Activated CD4-positive, alpha-beta T cell treated with anti-CD3 and anti-CD28 coated beads for 4 hours (primary cell): Measurements from ENCODE around the gene IARS2.
A peak's percentile ranks its signal among the peaks of the same experiment; 100 is the strongest.
"Not testable (repeated sequence)": the region's sequence is repeated elsewhere in the genome, so short reads cannot be mapped to it uniquely, and the experiment has no call there.

Source experiments
- DNase-seq, 2 donors: peaks; one replicate each; pipeline ENCODE4 v3.0.0-alpha.2; 2020

The IARS2 gene

GRCh38 chr1:220094016-220094911 is at the start of gene IARS2:
Gene IARS2 (plus strand): TSS chr1:220094132. CDS start chr1:220094217, 85 bp downstream.
- DNase-seq: peak; percentile 90 to 93

DNA sequence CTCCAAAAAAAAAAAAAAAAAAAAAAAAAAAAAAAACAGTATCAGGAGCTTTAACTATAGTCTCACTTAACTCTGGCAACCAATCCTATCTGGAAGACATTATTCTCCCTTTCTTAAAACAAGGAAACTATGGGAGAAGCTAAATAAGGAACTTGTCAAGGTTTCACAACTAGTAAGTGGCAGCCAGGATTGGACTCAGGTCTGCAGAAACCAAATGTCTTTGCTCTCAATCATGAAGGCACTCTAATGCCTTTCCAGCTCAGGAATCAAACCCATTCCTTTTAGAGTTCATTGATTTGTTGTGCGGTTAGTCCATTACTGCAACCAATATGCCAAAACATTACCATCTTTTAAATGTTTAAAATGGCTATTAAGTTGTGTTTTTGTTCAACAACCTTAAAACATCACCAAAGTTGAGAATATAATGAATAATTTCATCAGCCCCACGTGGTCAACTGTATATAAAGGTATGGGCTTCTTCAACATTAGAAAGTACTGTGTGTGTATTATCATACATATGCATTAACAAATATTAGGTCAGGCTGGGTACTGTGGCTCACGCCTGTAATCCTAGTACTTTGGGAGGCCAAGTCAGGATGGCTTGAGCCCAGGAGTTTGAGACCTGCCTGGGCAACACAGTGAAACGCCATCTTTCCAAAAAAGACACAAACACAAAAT is 49.1 kb upstream of the IARS2 start:
- no peak for DNase-seq

DNA sequence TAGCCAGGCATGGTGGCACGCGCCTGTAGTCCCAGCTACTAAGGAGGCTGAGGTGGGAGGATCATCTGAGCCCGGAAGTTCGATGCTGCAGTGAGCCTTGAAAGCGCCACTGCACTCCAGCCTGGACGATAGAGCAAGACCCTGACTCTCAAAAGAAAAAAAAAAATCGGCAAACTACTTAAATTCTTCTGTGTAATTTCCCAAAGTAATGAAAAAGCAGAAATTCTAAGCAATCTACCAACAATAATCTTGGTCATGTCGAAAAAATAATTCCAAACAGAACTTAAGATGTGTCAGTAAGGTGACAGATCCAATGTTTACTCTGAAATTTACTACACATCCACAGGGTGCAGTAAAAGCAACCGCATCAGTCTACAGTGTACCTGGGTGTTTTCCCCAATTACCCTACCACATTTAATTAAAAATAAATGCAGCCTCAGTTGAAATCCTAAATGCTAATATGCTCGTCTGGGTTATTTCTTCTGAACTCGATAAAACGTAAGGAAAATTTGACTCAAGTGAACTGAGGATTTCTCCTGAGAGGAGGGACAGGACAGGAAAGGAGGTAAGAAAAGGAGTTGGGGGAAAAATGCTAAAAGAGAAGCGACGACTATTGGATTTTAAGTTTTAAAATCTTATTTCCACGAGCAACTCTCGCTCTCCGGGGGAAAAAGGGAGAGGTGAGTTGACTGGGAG is 48.4 kb upstream of the IARS2 start:
- DNase-seq: peak in 1 of 2 donors; percentile 13

DNA sequence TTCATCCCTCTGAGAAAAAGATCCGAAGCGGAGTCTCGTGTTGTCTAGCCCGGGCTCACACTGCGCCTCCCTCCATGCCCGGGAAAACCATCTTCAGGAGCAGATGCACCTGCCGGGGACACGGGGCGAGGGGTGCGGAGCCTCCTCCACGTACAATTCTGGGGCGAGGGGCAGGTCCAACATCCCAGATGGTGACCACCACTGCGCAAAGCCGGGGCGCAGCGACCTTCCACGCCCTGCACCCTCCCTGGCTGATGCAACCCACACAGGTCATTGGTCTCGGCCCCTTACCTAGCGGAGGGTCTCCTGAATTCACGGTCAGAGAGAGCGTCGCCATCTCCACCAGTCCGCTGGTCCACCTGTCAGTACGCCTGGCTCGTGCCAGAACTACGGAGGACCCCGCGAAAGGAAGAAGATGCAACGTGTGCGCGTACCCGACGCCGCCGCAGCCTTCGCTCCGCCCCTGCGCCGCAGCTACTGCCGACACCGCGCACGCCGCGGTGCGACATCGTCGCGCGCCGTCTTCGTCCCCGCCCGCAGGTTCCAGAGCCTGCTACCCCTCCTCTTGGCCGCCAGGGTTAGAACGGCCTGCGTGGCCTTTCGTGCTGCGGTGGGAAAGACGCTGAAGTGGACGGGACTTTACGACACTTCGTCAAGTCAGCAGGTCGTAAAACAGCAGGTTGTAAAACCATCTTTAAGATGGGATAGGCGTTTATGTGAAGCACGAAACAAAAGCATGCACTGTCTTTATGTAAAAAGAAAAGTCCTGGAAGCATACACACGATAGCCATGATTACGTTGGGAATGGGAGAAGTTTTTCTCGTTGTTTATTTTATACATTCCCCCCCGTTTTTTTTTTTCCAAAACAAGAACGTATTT is 47.6 kb upstream of the IARS2 start, which contains the start of gene EPRS1:
Gene EPRS1 (minus strand): TSS at position 454 of the 879 bp plus-strand sequence. CDS start 117 bp downstream, at position 337.
- peak; percentile 90 to 92 for DNase-seq

- no peak for DNase-seq
Observed at GRCh38 chr1:220056374-220056773, 37.6 kb upstream of the IARS2 start.

- DNase-seq: no peak
Observed at GRCh38 chr1:220060876-220061275, 33.1 kb upstream of the IARS2 start.

GRCh38 chr1:220062629-220063028 is 31.3 kb upstream of the IARS2 start:
- DNase-seq: no peak

GRCh38 chr1:220067269-220068204 is 26.4 kb upstream of the IARS2 start:
- no peak for DNase-seq

DNA sequence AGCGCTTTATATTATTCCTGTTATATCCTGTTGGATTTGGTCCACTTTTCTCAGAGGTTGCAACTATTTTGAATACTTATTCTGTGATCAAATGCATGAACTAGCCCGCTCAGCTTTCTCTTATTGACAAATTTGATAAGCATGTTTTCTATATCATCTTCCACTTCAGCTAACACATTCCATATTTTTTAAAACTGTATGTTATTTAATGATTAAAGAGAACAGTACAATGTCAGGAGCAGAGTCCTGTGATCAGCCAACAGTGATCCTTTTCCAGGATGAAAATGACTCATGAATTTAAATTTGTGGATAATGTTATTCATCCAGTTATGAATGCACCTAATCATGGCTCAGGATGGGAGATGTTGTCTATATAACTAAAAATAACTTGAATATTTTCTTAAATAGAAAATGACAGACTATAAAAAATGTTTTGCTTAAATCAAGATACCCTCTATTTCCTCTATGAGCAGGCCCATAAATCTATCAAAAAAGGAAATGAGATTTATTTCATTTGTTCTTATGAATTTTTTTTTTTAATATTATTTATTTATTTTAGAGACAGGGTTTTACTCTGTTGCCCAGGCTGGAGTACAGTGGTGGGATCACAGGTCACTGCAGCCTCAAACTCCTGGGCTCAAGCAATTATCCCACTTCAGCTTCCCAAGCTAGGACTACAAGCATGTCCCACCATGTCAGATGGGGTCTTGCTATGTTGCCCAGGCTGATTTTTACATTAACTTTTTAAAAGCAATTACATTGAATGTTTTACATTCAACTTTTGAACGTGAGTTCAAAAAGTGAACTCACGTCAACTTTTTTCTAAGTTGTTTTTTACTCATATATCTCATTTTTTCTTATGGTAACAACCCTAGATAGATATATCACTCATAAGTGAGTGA is 16.8 kb upstream of the IARS2 start:
- no peak for DNase-seq

DNA sequence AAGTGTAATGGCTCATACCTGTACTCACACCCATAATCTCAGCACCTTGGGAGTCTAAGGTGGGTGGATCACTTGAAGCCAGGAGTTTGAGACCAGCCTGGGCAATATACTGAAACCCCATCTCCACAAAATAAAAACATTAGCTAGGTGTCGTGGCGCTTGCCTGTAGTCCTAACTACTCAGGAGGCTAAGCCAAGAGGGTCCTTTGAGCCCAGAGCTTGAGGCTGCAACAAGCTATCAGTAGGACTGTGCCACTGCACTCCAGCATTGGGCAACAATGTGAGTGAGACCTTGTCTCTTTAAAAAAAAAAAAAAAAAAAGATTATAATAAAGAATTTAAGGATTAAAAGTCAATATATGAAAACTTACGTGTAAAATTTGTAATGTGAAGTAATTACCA is 16.0 kb upstream of the IARS2 start:
- no peak for DNase-seq

GRCh38 chr1:220084460-220084859 is 9.5 kb upstream of the IARS2 start:
- no peak for DNase-seq

DNA sequence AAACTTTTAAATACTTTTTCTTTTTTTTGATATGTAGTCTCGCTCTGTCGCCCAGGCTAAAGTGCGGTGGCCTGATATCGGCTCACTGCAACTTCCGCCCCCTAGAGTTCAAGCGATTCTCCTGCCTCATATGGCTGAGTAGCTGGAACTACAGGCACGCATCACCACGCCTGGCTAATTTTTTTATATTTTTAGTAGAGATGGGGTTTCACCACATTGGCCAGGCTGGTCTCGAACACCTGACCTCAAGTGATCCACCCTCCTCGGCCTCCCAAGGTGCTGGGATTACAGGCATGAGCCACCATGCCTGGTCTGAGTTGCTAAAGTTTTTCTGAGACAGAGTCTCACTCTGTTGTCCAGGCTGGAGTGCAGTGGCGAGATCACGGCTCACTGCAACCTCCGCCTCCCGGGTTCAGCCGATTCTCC is 7.7 kb upstream of the IARS2 start:
- not testable (repeated sequence) for DNase-seq

DNA sequence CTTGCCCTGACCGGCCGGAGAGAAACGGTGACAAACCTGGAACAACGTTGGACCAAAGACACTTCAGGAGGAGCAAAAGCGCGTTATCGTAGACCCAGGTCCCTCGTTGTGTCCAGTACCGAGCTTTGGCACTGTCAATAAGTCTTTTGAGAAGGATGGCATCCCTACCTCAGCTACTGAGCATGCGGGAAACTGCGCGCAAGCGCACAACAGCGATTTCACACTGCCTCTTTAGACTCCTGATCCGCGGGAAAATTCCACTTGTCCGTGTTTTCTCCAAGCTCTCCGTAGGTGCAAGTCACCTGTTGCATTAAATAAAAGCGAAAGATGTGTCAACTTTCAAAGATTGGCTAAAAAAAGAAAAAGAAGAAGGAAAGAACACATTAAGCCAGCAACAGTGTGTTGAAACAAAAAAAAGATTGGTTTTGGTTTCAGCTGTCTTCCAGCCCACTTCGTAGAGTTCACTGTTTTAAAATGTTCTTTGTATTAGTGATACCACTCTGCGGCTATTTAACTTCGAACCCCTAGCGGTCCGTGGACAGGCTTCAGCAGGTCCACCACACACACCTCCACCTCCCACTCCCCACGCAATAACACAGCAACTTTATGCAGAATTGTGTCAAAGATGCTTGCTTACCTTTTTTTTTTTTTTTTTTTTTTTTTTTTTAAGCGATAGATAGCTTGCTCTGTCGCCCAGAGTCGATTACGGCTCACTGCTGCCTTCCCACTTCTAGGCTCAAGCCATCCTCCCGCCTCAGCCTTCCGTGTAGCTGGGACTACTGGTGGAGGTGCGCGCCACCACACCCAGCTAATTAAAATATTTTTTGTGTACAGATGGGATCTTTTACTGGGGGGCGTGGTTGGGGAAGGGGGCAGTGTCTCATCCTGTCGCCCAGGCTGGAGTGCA is 4.0 kb upstream of the IARS2 start, which contains the start of gene BPNT1:
Gene BPNT1 (minus strand): TSS at position 139 of the 907 bp plus-strand sequence. CDS start 9,942 bp downstream, outside the sequence.
- DNase-seq: peak; percentile 93 to 99

DNA sequence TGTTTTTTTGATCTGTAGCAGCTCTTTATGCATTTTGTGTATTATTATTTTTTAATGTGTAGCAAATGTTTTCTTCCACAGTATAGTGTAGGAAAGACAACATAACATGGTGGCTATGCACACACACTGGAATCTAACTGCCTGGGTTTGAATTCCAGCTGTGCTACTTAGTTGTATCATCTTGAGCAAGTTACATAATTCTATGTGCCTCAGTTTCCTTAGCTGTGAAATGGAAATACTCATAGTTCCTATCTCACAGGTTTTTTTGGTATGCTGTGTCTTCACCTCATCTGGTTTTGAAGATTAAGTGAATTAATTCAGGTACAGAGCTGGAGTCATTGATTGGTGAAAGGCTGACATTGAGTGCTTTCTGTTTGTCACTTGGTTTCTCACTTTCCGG is 1.2 kb upstream of the IARS2 start:
- DNase-seq: no peak

DNA sequence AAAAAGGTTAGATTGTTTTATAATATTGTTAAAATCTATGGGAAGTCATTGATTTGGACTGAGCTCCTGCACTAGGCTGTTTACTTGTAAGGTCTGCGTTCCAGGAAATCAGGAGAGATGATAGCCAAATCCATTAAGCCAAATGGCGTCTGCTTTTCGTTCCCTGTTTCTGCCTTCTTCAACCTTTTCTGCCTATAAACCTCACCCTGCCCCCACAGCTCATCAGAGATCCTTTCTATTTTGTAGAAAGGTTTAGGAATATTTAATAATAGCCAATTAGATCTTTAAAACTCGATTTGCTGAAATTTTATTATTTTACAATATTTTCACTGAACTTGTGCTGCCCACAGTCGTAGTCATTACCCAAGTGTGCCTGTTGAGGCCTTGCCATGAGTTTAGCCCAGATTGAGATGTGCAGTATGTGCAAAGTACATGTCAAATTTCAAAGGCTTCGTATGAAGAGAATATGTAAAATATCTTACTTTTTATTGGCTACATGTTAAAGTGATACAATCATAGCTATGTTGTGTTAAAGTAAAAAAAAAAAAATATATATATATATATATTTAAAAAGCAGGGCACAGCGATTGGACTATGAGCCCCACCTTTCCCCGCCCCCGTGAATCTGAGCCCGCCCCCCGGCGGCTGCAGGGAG is 444 bp upstream of the IARS2 start:
- no peak for DNase-seq

DNA sequence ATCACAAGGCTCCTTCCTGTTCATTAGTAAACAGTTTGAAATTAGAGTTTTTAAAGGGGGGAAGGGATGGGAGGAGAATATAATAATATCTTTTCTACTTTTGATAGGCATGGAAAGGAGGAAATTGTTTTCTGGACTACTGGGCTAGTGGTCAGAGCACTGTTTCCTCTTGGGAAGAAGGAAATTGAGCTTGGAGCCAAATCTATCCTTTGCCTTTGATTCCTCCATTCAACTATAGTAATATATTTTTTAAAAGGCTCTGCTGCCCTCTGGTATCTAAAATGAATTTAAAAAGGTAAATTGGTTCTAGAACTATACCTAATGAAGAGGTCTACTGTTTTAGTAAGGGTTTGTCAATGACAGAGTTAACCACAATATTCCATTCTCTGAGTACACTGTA is 5.9 kb downstream of the IARS2 start:
- no peak for DNase-seq

DNA sequence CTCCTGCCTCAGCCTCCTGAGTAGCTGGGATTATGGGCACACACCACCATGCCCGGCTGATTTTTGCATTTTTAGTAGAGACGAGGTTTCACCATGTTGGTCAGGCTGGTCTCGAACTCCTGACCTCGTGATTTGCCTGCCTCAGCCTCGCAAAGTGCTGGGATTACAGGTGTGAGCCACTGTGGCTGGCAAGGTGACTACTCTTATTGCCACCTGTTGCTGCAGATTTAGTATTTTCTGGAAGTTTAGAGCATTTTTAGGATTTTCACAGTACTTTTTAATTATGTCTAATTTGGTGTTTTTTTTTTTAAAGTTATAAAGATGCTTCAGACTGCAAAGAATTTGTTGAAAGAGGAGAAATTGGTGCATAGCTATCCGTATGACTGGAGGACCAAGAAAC is 16.5 kb downstream of the IARS2 start:
- DNase-seq: not testable (repeated sequence)

DNA sequence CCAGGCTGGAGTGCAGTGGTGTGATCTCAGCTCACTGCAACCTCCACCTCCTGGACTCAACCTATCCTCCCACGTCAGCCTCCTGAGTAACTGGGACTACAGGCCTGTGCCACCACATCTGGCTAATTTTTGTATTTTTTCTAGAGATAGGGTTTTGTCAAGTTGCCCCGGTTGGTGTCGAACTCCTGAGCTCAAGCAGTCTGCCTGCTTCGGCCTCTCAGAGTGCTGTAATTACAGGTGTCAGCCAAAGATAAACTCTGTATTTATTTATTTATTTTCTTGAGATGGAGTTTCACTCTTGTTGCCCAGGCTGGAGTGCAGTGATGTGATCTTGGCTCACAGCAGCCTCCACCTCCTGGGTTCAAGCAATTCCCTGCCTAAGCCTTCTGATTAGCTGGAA is 18.7 kb downstream of the IARS2 start:
- DNase-seq: not testable (repeated sequence)
